NCI-H524 (cell line): ENCODE results near the gene TRAPPC4.
A peak's percentile ranks its signal among the peaks of the same experiment; 100 is the strongest.
"Not testable (repeated sequence)": the region's sequence is repeated elsewhere in the genome, so short reads cannot be mapped to it uniquely, and the experiment has no call there.

Experiments
- DNase-seq, 2 experiments: peaks; one replicate each; lab custom pipeline; 2025; lab: John Stamatoyannopoulos, UW

The TRAPPC4 gene

GRCh38 chr11:119018074-119018938 is at the start of gene TRAPPC4, which contains the start of gene RPS25:
Gene TRAPPC4 (plus strand): TSS chr11:119018766. CDS start chr11:119018796, 30 bp downstream.
Gene RPS25 (minus strand): TSS chr11:119018343. CDS start chr11:119018284, 59 bp downstream.
- DNase-seq: peak; percentile 91 to 95

GRCh38 chr11:118969508-118969907 is 49.1 kb upstream of the TRAPPC4 start:
- DNase-seq: not testable (repeated sequence)

GRCh38 chr11:118971646-118972045 is 46.9 kb upstream of the TRAPPC4 start, which contains the start of gene FOXR1:
Gene FOXR1 (plus strand): TSS chr11:118971761. CDS start chr11:118971932, 171 bp downstream.
- no peak for DNase-seq

- DNase-seq: no peak
Measured at GRCh38 chr11:118973985-118974384, 44.6 kb upstream of the TRAPPC4 start.

- DNase-seq: peak; percentile 74 to 87
Measured at GRCh38 chr11:118975771-118976709, 42.5 kb upstream of the TRAPPC4 start.

GRCh38 chr11:118979434-118979833 is 39.1 kb upstream of the TRAPPC4 start:
- DNase-seq: no peak

GRCh38 chr11:118980191-118980881 is 38.2 kb upstream of the TRAPPC4 start:
- no peak for DNase-seq

- not testable (repeated sequence) for DNase-seq
Measured at GRCh38 chr11:118984337-118984736, 34.2 kb upstream of the TRAPPC4 start.

- DNase-seq: no peak
Measured at GRCh38 chr11:118984825-118985224, 33.7 kb upstream of the TRAPPC4 start.

- no peak for DNase-seq
Measured at GRCh38 chr11:118988280-118988679, 30.3 kb upstream of the TRAPPC4 start.

- not testable (repeated sequence) for DNase-seq
Measured at GRCh38 chr11:118991486-118992038, 27.0 kb upstream of the TRAPPC4 start.

GRCh38 chr11:118996926-118997626 is 21.5 kb upstream of the TRAPPC4 start:
- DNase-seq: no peak

- DNase-seq: peak; percentile 82 to 90
Measured at GRCh38 chr11:118997627-118998387, 20.8 kb upstream of the TRAPPC4 start, which contains the start of gene CENATAC. Gene CENATAC (plus strand): TSS chr11:118998138. CDS start chr11:118998198, 60 bp downstream.

- DNase-seq: no peak
Measured at GRCh38 chr11:118998388-118998717, 20.2 kb upstream of the TRAPPC4 start.

- no peak for DNase-seq
Measured at GRCh38 chr11:118998822-118999221, 19.7 kb upstream of the TRAPPC4 start.

- no peak for DNase-seq
Measured at GRCh38 chr11:119000906-119001305, 17.7 kb upstream of the TRAPPC4 start.

- no peak for DNase-seq
Measured at GRCh38 chr11:119006656-119007055, 11.9 kb upstream of the TRAPPC4 start.

- DNase-seq: no peak
Measured at GRCh38 chr11:119011476-119012053, 7.0 kb upstream of the TRAPPC4 start.

- DNase-seq: no peak
Measured at GRCh38 chr11:119012629-119013170, 5.9 kb upstream of the TRAPPC4 start.
